Astrocyte (in vitro differentiated cells and primary cell): Measurements from ENCODE around the gene SEMA4D.

Source experiments
- EZH2 ChIP-seq: IDR thresholded peaks from 2 replicates; pipeline ENCODE4 v1.6.1; 2012; ENCODE audit warnings: mild to moderate bottlenecking, low read length, inconsistent platforms; ENCODE audit not compliant: insufficient read depth
- TF ChIP-seq, protein P1 (sequence below): IDR thresholded peaks from 2 replicates; pipeline ENCODE4 v1.5.1; 2011; ENCODE audit warnings: low read depth, mild to moderate bottlenecking, inconsistent platforms, low read length, moderate library complexity; ENCODE audit not compliant: insufficient read depth

DNA sequence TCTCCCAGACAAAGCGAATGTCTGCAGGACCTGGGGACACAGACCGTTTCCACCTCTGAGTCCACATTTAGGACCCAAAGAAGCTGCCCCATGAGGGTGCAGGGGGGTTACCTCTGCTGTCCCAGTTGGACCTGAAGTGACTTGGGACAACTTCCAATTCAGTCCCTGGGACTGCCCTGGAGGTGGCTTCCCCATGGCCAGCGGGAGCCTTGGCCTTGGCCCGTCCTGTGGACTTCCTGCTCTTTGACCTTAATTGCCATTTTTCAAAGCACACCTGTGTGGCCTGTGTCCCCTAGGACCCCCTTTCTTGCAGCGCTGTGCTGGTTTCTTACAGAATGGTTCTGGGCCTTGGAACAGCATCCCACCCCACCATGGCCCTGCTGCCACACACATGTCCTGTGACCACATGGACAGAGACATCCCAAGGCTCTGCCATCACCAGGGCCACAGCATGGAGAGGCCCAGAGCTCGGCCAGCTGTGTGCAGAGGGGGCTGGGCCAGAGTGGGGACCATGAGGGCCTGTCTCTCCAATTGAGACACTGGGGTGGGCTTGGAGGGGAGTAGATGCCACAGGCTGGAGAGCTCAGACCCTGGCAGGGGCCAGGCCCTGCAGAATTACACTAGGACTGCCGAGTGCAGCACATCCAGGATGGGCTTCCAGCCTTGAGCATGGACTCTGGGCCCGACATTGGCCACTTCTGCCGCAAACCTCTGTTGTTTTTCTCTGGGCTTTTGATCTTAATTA lies 133.8 kb downstream of the SEMA4D start:
- TF ChIP-seq, protein P1, sequence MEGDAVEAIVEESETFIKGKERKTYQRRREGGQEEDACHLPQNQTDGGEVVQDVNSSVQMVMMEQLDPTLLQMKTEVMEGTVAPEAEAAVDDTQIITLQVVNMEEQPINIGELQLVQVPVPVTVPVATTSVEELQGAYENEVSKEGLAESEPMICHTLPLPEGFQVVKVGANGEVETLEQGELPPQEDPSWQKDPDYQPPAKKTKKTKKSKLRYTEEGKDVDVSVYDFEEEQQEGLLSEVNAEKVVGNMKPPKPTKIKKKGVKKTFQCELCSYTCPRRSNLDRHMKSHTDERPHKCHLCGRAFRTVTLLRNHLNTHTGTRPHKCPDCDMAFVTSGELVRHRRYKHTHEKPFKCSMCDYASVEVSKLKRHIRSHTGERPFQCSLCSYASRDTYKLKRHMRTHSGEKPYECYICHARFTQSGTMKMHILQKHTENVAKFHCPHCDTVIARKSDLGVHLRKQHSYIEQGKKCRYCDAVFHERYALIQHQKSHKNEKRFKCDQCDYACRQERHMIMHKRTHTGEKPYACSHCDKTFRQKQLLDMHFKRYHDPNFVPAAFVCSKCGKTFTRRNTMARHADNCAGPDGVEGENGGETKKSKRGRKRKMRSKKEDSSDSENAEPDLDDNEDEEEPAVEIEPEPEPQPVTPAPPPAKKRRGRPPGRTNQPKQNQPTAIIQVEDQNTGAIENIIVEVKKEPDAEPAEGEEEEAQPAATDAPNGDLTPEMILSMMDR = no peak
- TF ChIP-seq EZH2 = no peak
